T-cell (primary cell): ENCODE measurements around the gene CCDC12. TPM values are rescaled to one million over a fixed set of nuclear protein-coding genes. Genes with fewer than 3 reads are reported as not detected.

Source experiments
- ATAC-seq, 4 experiments: fragments of 200-7000 bp in 3 of 4; fragments of 150-1000 bp in 1 of 4; cut with Tn5 transposase; replicated peaks in 1 of 4; 1 replicate in 3 of 4; 2 replicates in 1 of 4; pipeline ENCODE4 v1.10.0; 2021; ENCODE audit warnings: moderate library complexity in 3 of 4, mild to moderate bottlenecking in 2 of 4, moderate number of reproducible peaks in 1 of 4
- CTCF ChIA-PET, 2 donors: fragments of 300-600 bp; sonication (Branson Sonifier 250); formaldehyde crosslinking; loops; one replicate each; lab custom pipeline; 2022; ENCODE audit warnings: antibody characterized with exemption in 2 of 2; lab: Charles Lee
- POLR2A ChIA-PET, 2 donors: fragments of 300-600 bp; sonication (Branson Sonifier 250); formaldehyde crosslinking; loops; one replicate each; lab custom pipeline; 2022; ENCODE audit warnings: antibody characterized with exemption in 2 of 2; lab: Charles Lee
- DNase-seq, 35 experiments: peaks; one replicate each; pipeline versions ENCODE4 v3.0.0 to v3.0.0-alpha.2; 2013 to 2023
- H3K27ac ChIP-seq: one replicate; pipeline ENCODE4 v1.5.1; 2013; ENCODE audit warnings: low read length
- H3K27me3 ChIP-seq, 2 experiments: replicated peaks in 1 of 2; 1 replicate in 1 of 2; 2 replicates in 1 of 2; pipeline versions ENCODE4 v1.6.1 to v1.7.0; 2013; ENCODE audit warnings: low read length in 1 of 2, mixed read lengths in 1 of 2; ENCODE audit not compliant: control insufficient read depth in 2 of 2, insufficient read depth in 2 of 2; ENCODE audit errors: extremely low read depth in 1 of 2
- H3K36me3 ChIP-seq, 2 donors: 1 replicate in 1 of 2; 2 replicates in 1 of 2; pipeline versions ENCODE4 v1.6.1 to v1.7.0; 2013; ENCODE audit warnings: low read length in 1 of 2; ENCODE audit not compliant: control insufficient read depth in 2 of 2, insufficient read depth in 1 of 2; ENCODE audit errors: extremely low read depth in 1 of 2
- H3K4me1 ChIP-seq, 2 experiments: 1 replicate in 1 of 2; 2 replicates in 1 of 2; pipeline versions ENCODE4 v1.6.1 to v1.7.0; 2013; ENCODE audit warnings: low read length in 2 of 2, mixed read lengths in 1 of 2; ENCODE audit not compliant: insufficient read depth in 2 of 2, control insufficient read depth in 1 of 2; ENCODE audit errors: extremely low read depth in 1 of 2
- H3K4me3 ChIP-seq, 2 donors: 1 replicate in 1 of 2; 2 replicates in 1 of 2; pipeline versions ENCODE4 v1.5.1 to v1.7.0; 2013; ENCODE audit warnings: mild to moderate bottlenecking in 2 of 2, low read length in 1 of 2, moderate library complexity in 1 of 2; ENCODE audit not compliant: control insufficient read depth in 1 of 2; ENCODE audit errors: extremely low read depth in 1 of 2
- H3K9me3 ChIP-seq: 2 replicates; pipeline ENCODE4 v1.7.0; 2013
- H3K27ac Mint-ChIP-seq, 2 donors: one replicate each; pipeline ENCODE4 v1.8.0; 2020 to 2021; ENCODE audit warnings: mild to moderate bottlenecking in 2 of 2, mixed read lengths in 2 of 2
- H3K27me3 Mint-ChIP-seq, 2 donors: one replicate each; pipeline ENCODE4 v1.8.0; 2021 to 2022; ENCODE audit warnings: mixed read lengths in 2 of 2
- H3K36me3 Mint-ChIP-seq: one replicate; pipeline ENCODE4 v1.8.0; 2021; ENCODE audit warnings: mixed read lengths
- H3K4me1 Mint-ChIP-seq, 3 donors: one replicate each; pipeline ENCODE4 v1.8.0; 2020 to 2022; ENCODE audit warnings: mixed read lengths in 3 of 3, mild to moderate bottlenecking in 1 of 3
- H3K4me3 Mint-ChIP-seq, 3 donors: one replicate each; pipeline ENCODE4 v1.8.0; 2020 to 2022; ENCODE audit warnings: mild to moderate bottlenecking in 3 of 3, mixed read lengths in 3 of 3, moderate library complexity in 3 of 3
- H3K9me3 Mint-ChIP-seq, 3 donors: one replicate each; pipeline ENCODE4 v1.8.0; 2020 to 2022; ENCODE audit warnings: mixed read lengths in 3 of 3
- WGBS: methylation state at CpG from one replicate; pipeline ENCODE4 v1.1.5; 2013; ENCODE audit warnings: missing lambda C conversion rate; ENCODE audit not compliant: insufficient coverage; 5-methylcytosine and 5-hydroxymethylcytosine counted together
- total RNA-seq, 35 experiments: library from RNA in 6 of 35; stranded (reverse) in 6 of 35; fragments of 120-200 nt in 1 of 35; gene quantifications; one replicate each; pipeline versions ENCODE4 v1.2.1 to v1.2.4 and lab custom pipeline; 2013 to 2026

The CCDC12 gene
- total RNA-seq, 5 donors from 2014 or later (not counting 1 experiment from before 2014, with no cell fraction given): 66.5 to 78.4 (median 72.8) TPM

- Mint-ChIP-seq H3K9me3 (no peaks in the 10 kb centered on the region), H3K4me1 (peaks cover 18 to 25% (median 20%) of the 10 kb centered on the region in 3 donors), H3K27me3 (no peaks in the 10 kb centered on the region), H3K36me3 (peaks cover 24% of the 10 kb centered on the region), H3K4me3 (no peak overlapping the region), H3K27ac (peak overlapping the region in 1 of 2 donors; percentile 80)
- WGBS: 71% methylated on average over 25 of the region's 27 CpGs
- peak; percentile 67 to 86 (median 77) for ATAC-seq
- Histone ChIP-seq H3K9me3 (no peaks in the 10 kb centered on the region), H3K27ac (no peak overlapping the region), H3K4me1 (peaks cover 0 to 37% of the 10 kb centered on the region in 2 experiments), H3K4me3 (no peak overlapping the region), H3K27me3 (no peaks in the 10 kb centered on the region), H3K36me3 (peaks cover 32 to 85% of the 10 kb centered on the region in 2 donors)
- ChIA-PET CTCF (interaction anchor here in 1 of 2 donors (0.6 to 1.4 kb wide), 4 partner anchors 16 to 162 kb away, joined by 3 to 4 read pairs (median 3); no protein-coding TSS in a partner anchor), POLR2A (no interaction called here)
- DNase-seq: peak; percentile 34 to 84 (median 65)
Measured at GRCh38 chr3:46998121-46998851, 21.7 kb upstream of the CCDC12 start.

GRCh38 chr3:46997453-46998091 is 21.0 kb upstream of the CCDC12 start:
- peak overlapping the region; percentile 8 to 78 for H3K27ac Mint-ChIP-seq

GRCh38 chr3:46996689-46997452 is 20.3 kb upstream of the CCDC12 start:
- WGBS: 58% methylated on average over 4 of the region's 12 CpGs
- Histone ChIP-seq H3K27ac (no peak overlapping the region), H3K27me3 (no peaks in the 10 kb centered on the region), H3K4me1 (peaks cover 0 to 41% of the 10 kb centered on the region in 2 experiments), H3K9me3 (no peaks in the 10 kb centered on the region), H3K36me3 (peaks cover 18 to 80% of the 10 kb centered on the region in 2 donors), H3K4me3 (no peak overlapping the region)
- ChIA-PET CTCF (no interaction called here), POLR2A (no interaction called here)
- Mint-ChIP-seq H3K36me3 (peaks cover 21% of the 10 kb centered on the region), H3K4me1 (peaks cover 18 to 27% (median 20%) of the 10 kb centered on the region in 3 donors), H3K27ac (peak overlapping the region; percentile 8 to 78), H3K9me3 (no peaks in the 10 kb centered on the region), H3K4me3 (no peak overlapping the region), H3K27me3 (no peaks in the 10 kb centered on the region)
- no peak for ATAC-seq
- no peak for DNase-seq

More at GRCh38 chr3:46997453-46998091, 21.0 kb upstream of the CCDC12 start:
- H3K36me3 ChIP-seq: peaks cover 25 to 80% of the 10 kb centered on the region in 2 donors
- Mint-ChIP-seq H3K27me3 (no peaks in the 10 kb centered on the region), H3K36me3 (peaks cover 24% of the 10 kb centered on the region), H3K4me1 (peaks cover 18 to 27% (median 20%) of the 10 kb centered on the region in 3 donors), H3K4me3 (no peak overlapping the region), H3K9me3 (no peaks in the 10 kb centered on the region)
- ATAC-seq (peak in 1 of 4 experiments; percentile 8), DNase-seq (no peak)
- ChIA-PET CTCF (interaction anchor here in 1 of 2 donors (0.6 kb wide), 2 partner anchors 22 to 162 kb away, joined by 3 to 4 read pairs; no protein-coding TSS in a partner anchor), POLR2A (no interaction called here)
- peaks cover 0 to 37% of the 10 kb centered on the region in 2 experiments for H3K4me1 ChIP-seq
- no peak overlapping the region for H3K4me3 ChIP-seq
- 86% methylated on average over 12 of the region's 13 CpGs for WGBS
- H3K27ac ChIP-seq: no peak overlapping the region
- H3K27me3 ChIP-seq: no peaks in the 10 kb centered on the region
- no peaks in the 10 kb centered on the region for H3K9me3 ChIP-seq

- no peaks in the 10 kb centered on the region for H3K9me3 ChIP-seq
- peaks cover 18 to 80% of the 10 kb centered on the region in 2 donors for H3K36me3 ChIP-seq
- peaks cover 21% of the 10 kb centered on the region for H3K36me3 Mint-ChIP-seq
- H3K9me3 Mint-ChIP-seq: no peaks in the 10 kb centered on the region
- no peak overlapping the region for H3K27ac ChIP-seq
- POLR2A ChIA-PET: no interaction called here
- peaks cover 18 to 30% (median 25%) of the 10 kb centered on the region in 3 donors for H3K4me1 Mint-ChIP-seq
- H3K4me1 ChIP-seq: peaks cover 0 to 46% of the 10 kb centered on the region in 2 experiments
- CTCF ChIA-PET: no interaction called here
- no peak for DNase-seq
- H3K27me3 ChIP-seq: no peaks in the 10 kb centered on the region
- 95% methylated on average over 19 of the region's 22 CpGs for WGBS
- H3K27me3 Mint-ChIP-seq: no peaks in the 10 kb centered on the region
- no peak for ATAC-seq
- H3K27ac Mint-ChIP-seq: no peak overlapping the region
- no peak overlapping the region for H3K4me3 ChIP-seq
- H3K4me3 Mint-ChIP-seq: no peak overlapping the region
Measured at GRCh38 chr3:46995901-46996562, 19.5 kb upstream of the CCDC12 start.

GRCh38 chr3:46994801-46995731 is 18.5 kb upstream of the CCDC12 start:
- ChIA-PET POLR2A (no interaction called here), CTCF (interaction anchor here in 1 of 2 donors (0.6 kb wide), 1 partner anchor 146 kb away, joined by 3 read pairs; no protein-coding TSS in a partner anchor)
- H3K9me3 ChIP-seq: no peaks in the 10 kb centered on the region
- ATAC-seq (no peak), DNase-seq (no peak)
- peaks cover 0 to 51% of the 10 kb centered on the region in 2 experiments for H3K4me1 ChIP-seq
- Mint-ChIP-seq H3K36me3 (peaks cover 22% of the 10 kb centered on the region), H3K4me3 (no peak overlapping the region), H3K9me3 (no peaks in the 10 kb centered on the region), H3K4me1 (peaks cover 23 to 38% (median 32%) of the 10 kb centered on the region in 3 donors), H3K27me3 (no peaks in the 10 kb centered on the region), H3K27ac (peak overlapping the region in 1 of 2 donors; percentile 1)
- WGBS: 95% methylated on average over 27 of the region's 29 CpGs
- no peak overlapping the region for H3K4me3 ChIP-seq
- H3K27me3 ChIP-seq: no peaks in the 10 kb centered on the region
- no peak overlapping the region for H3K27ac ChIP-seq
- H3K36me3 ChIP-seq: peaks cover 15 to 76% of the 10 kb centered on the region in 2 donors
